SK-N-SH (cell line): Measurements from ENCODE around the gene LRRC25. TPM values are rescaled to one million over a fixed set of nuclear protein-coding genes. Genes with fewer than 3 reads are reported as not detected.
A peak's percentile ranks its signal among the peaks of the same experiment; 100 is the strongest.

Source experiments
- CTCF ChIA-PET: fragments of 300-600, 350-600 bp; formaldehyde crosslinking; extraction: SDS; loops from one replicate; lab custom pipeline; 2021; lab: Yijun Ruan, JAX
- POLR2A ChIA-PET: fragments of 350-600 bp; sonication (Branson Sonifier 250); formaldehyde crosslinking; extraction: SDS; loops from one replicate; lab custom pipeline; 2020; ENCODE audit warnings: antibody characterized with exemption, inconsistent platforms; lab: Yijun Ruan, JAX
- DNase-seq: peaks from one replicate; pipeline ENCODE4 v3.0.0; 2012
- H2AFZ ChIP-seq: fragments of 200-600 bp; sonication (generic); 2 replicates; pipeline ENCODE4 v1.8.1; 2016; ENCODE audit warnings: antibody characterized with exemption, mild to moderate bottlenecking, low read depth
- H3F3A ChIP-seq: fragments of 200-600 bp; sonication (generic); replicated peaks from 2 replicates; pipeline ENCODE3; 2016; ENCODE audit warnings: antibody characterized with exemption, mild to moderate bottlenecking; ENCODE audit not compliant: insufficient read depth
- H3K27ac ChIP-seq, 2 experiments: fragments of 200-500 bp in 1 of 2; fragments of 200-600 bp in 1 of 2; sonication (Bioruptor generic) in 1 of 2; sonication (generic), shearing (Covaris generic) in 1 of 2; 2 replicates each; pipeline versions ENCODE4 v1.5.1 to v1.6.1; 2014 to 2016; ENCODE audit warnings: low read depth in 2 of 2, inconsistent platforms in 1 of 2, low read length in 1 of 2, mild to moderate bottlenecking in 1 of 2, mixed read lengths in 1 of 2
- H3K27me3 ChIP-seq: fragments of 200-600 bp; sonication (generic), shearing (Covaris generic); 2 replicates; pipeline ENCODE4 v1.6.1; 2016; ENCODE audit warnings: mixed run types; ENCODE audit not compliant: insufficient read depth
- H3K36me3 ChIP-seq, 2 experiments: fragments of 200-500 bp in 1 of 2; fragments of 200-600 bp in 1 of 2; sonication (Bioruptor generic) in 1 of 2; sonication (generic) in 1 of 2; replicated peaks in 1 of 2; 2 replicates each; pipeline versions ENCODE3 to v1.5.1; 2014 to 2016; ENCODE audit warnings: low read length in 1 of 2, mild to moderate bottlenecking in 1 of 2; ENCODE audit not compliant: insufficient read depth in 2 of 2, control insufficient read depth in 1 of 2
- H3K4me1 ChIP-seq, 2 experiments: fragments of 200-500 bp in 1 of 2; fragments of 200-600 bp in 1 of 2; sonication (Bioruptor generic) in 1 of 2; sonication (generic), shearing (Covaris generic) in 1 of 2; 2 replicates each; pipeline versions ENCODE4 v1.5.1 to v1.6.1; 2014 to 2016; ENCODE audit warnings: low read depth in 1 of 2, low read length in 1 of 2, mixed run types in 1 of 2; ENCODE audit not compliant: insufficient read depth in 2 of 2, control insufficient read depth in 1 of 2
- H3K4me2 ChIP-seq: fragments of 200-600 bp; sonication (generic), shearing (Covaris generic); 2 replicates; pipeline ENCODE4 v1.6.1; 2017; ENCODE audit warnings: mixed run types
- H3K4me3 ChIP-seq, 2 experiments: fragments of 200-500 bp in 1 of 2; fragments of 200-600 bp in 1 of 2; sonication (Bioruptor generic) in 1 of 2; sonication (generic), shearing (Covaris generic) in 1 of 2; 2 replicates each; pipeline versions ENCODE4 v1.5.1 to v1.8.1; 2014 to 2016; ENCODE audit warnings: low read depth in 2 of 2, inconsistent platforms in 1 of 2, low read length in 1 of 2, mild to moderate bottlenecking in 1 of 2, mixed read lengths in 1 of 2, moderate library complexity in 1 of 2
- H3K79me2 ChIP-seq: fragments of 200-600 bp; sonication (generic); 2 replicates; pipeline ENCODE4 v1.8.1; 2017; ENCODE audit warnings: mild to moderate bottlenecking; ENCODE audit not compliant: insufficient read depth
- H3K9ac ChIP-seq: fragments of 200-600 bp; sonication (generic); 2 replicates; pipeline ENCODE4 v1.6.1; 2017; ENCODE audit warnings: mixed run types
- H3K9me2 ChIP-seq: fragments of 200-600 bp; sonication (generic); 2 replicates; pipeline ENCODE4 v1.6.1; 2017; ENCODE audit warnings: mixed run types
- H3K9me3 ChIP-seq: fragments of 200-600 bp; sonication (generic); 2 replicates; pipeline ENCODE4 v1.6.1; 2017; ENCODE audit warnings: mixed run types, mild to moderate bottlenecking, moderate library complexity
- H4K20me1 ChIP-seq: fragments of 200-600 bp; sonication (generic); 2 replicates; pipeline ENCODE4 v1.6.1; 2017; ENCODE audit warnings: mild to moderate bottlenecking, mixed run types; ENCODE audit not compliant: insufficient read depth
- ELF1 ChIP-seq: IDR thresholded peaks from 2 replicates; pipeline ENCODE4 v1.4.0; 2012
- EP300 ChIP-seq, 2 experiments: IDR thresholded peaks; 2 replicates each; pipeline versions ENCODE4 v1.4.0 to v1.6.1; 2012; ENCODE audit warnings: borderline replicate concordance in 1 of 2, low read depth in 1 of 2, low read length in 1 of 2
- FOSL2 ChIP-seq: IDR thresholded peaks from 2 replicates; pipeline ENCODE4 v1.4.0; 2012; ENCODE audit warnings: low read depth, mild to moderate bottlenecking, moderate library complexity, borderline replicate concordance
- FOXM1 ChIP-seq: IDR thresholded peaks from 2 replicates; pipeline ENCODE4 v1.4.0; 2012; ENCODE audit warnings: low read depth, mild to moderate bottlenecking
- POLR2AphosphoS5 ChIP-seq: IDR thresholded peaks from 2 replicates; pipeline ENCODE4 v1.6.1; 2012; ENCODE audit warnings: low read depth, low read length
- RAD21 ChIP-seq: IDR thresholded peaks from 2 replicates; pipeline ENCODE4 v1.6.1; 2012; ENCODE audit warnings: mild to moderate bottlenecking, low read length
- RCOR1 ChIP-seq: fragments of 150-350 bp; IDR thresholded peaks from 2 replicates; pipeline ENCODE4 v1.6.1; 2017; ENCODE audit warnings: antibody characterized with exemption, low read length
- RXRA ChIP-seq: IDR thresholded peaks from 2 replicates; pipeline ENCODE4 v1.4.0; 2012; ENCODE audit warnings: low read depth, mild to moderate bottlenecking, borderline replicate concordance
- SMC3 ChIP-seq: IDR thresholded peaks from 2 replicates; pipeline ENCODE4 v1.6.1; 2012; ENCODE audit warnings: low read depth, low read length, improper control_type of control experiment
- TEAD4 ChIP-seq: IDR thresholded peaks from 2 replicates; pipeline ENCODE4 v1.4.0; 2012; ENCODE audit warnings: mild to moderate bottlenecking, borderline replicate concordance; ENCODE audit not compliant: insufficient read depth
- YY1 ChIP-seq: IDR thresholded peaks from 2 replicates; pipeline ENCODE4 v1.4.0; 2012; ENCODE audit warnings: low read depth, mild to moderate bottlenecking
- ZBTB33 ChIP-seq: IDR thresholded peaks from 2 replicates; pipeline ENCODE4 v1.4.0; 2012; ENCODE audit warnings: low read depth, borderline replicate concordance
- WGBS: methylation state at CpG from one replicate; pipeline ENCODE4 v1.1.6; 2017; ENCODE audit warnings: low lambda C conversion rate; 5-methylcytosine and 5-hydroxymethylcytosine counted together
- polyA plus RNA-seq, 3 experiments: library from polyadenylated mRNA; depleted of rRNA; stranded (reverse); fragments of >200 nt; gene quantifications; 2 replicates each; pipeline ENCODE4 v1.2.3, GENCODE V29; 2012

The LRRC25 gene
- polyA plus RNA-seq, 1 of the 3 experiments (the other 2 are of a cell fraction): not detected

- H3K36me3 ChIP-seq: peaks cover 3 to 6% of the 10 kb centered on the region in 2 experiments
- H3K27me3 ChIP-seq: no peaks in the 10 kb centered on the region
- DNase-seq: no peak
- no peak overlapping the region for H3K27ac ChIP-seq
- H3F3A ChIP-seq: peaks cover 16% of the 10 kb centered on the region
- TF ChIP-seq FOXM1: no peak
- no peak for TF ChIP-seq RAD21
- TF ChIP-seq FOSL2: no peak
- no peak for TF ChIP-seq ZBTB33
- no peak for TF ChIP-seq SMC3
- no peak for TF ChIP-seq TEAD4
- TF ChIP-seq POLR2AphosphoS5: no peak
- TF ChIP-seq RCOR1: no peak
- TF ChIP-seq RXRA: no peak
- TF ChIP-seq EP300 (IDR thresholded peaks at IDR 0.05; ENCODE audit: borderline replicate concordance in 1 of 2, low read depth in 1 of 2, low read length in 1 of 2): no peak
- TF ChIP-seq, all 33 proteins: peak for 0
- ChIA-PET POLR2A (interaction anchor here (0.6 kb wide), 1 partner anchor 311 kb away, joined by 3 read pairs; no protein-coding TSS in a partner anchor), CTCF (interaction anchor here (1.4 to 8.6 kb wide), 4 partner anchors 11 to 112 kb away, joined by 5 to 160 read pairs (median 44); no protein-coding TSS in a partner anchor)
- Histone ChIP-seq H3K9me2 (no peaks in the 10 kb centered on the region), H3K4me1 (peaks cover 0 to 8% of the 10 kb centered on the region in 2 experiments; a peak in 1 of 4 replicates), H3K4me3 (no peak overlapping the region), H3K9me3 (no peaks in the 10 kb centered on the region), H3K4me2 (no peak overlapping the region), H3K79me2 (peaks cover 5% of the 10 kb centered on the region), H3K9ac (no peak overlapping the region), H2AFZ (no peak overlapping the region), H4K20me1 (no peaks in the 10 kb centered on the region; the same call in 1 of the 2 replicates)
- WGBS: 81% methylated on average over 7 of the region's 9 CpGs
Observed at GRCh38 chr19:18391509-18392075, 5.8 kb downstream of the LRRC25 start.

GRCh38 chr19:18390065-18390907, 7.1 kb downstream of the LRRC25 start:
- Histone ChIP-seq H3K36me3 (peaks cover 3 to 6% of the 10 kb centered on the region in 2 experiments), H3K27me3 (no peaks in the 10 kb centered on the region), H4K20me1 (no peaks in the 10 kb centered on the region; the same call in 1 of the 2 replicates), H3K79me2 (peaks cover 9% of the 10 kb centered on the region), H3K4me2 (no peak overlapping the region), H3F3A (peaks cover 18% of the 10 kb centered on the region), H3K9ac (no peak overlapping the region), H3K4me3 (no peak overlapping the region), H2AFZ (no peak overlapping the region), H3K27ac (no peak overlapping the region), H3K9me2 (no peaks in the 10 kb centered on the region), H3K4me1 (peaks cover 0 to 9% of the 10 kb centered on the region in 2 experiments; a peak in 1 of 4 replicates), H3K9me3 (no peaks in the 10 kb centered on the region)
- DNase-seq: no peak
- WGBS: 86% methylated on average over 6 of the region's 6 CpGs
- ChIA-PET POLR2A (no interaction called here), CTCF (interaction anchor here (1.4 to 8.6 kb wide), 10 partner anchors 10 to 111 kb away, joined by 6 to 160 read pairs (median 36); partner anchors contain the start of genes JUND and SSBP4)
- TF ChIP-seq YY1 (no peak), POLR2AphosphoS5 (peak; percentile 13; the same call in 1 of the 2 replicates), ELF1 (no peak), RAD21 (no peak)
